NOMO-1 treated with DMSO at 0.1 percent for 48 hours (cell line): ENCODE results near the gene SFN.
"Not testable (repeated sequence)": the region's sequence is repeated elsewhere in the genome, so short reads cannot be mapped to it uniquely, and the experiment has no call there.

Experiments
- DNase-seq: peaks from one replicate; lab custom pipeline; 2025; ENCODE audit not compliant: unreplicated experiment; lab: John Stamatoyannopoulos, UW

SFN gene

GRCh38 chr1:26862781-26863684, at the start of gene SFN:
Gene SFN (plus strand): TSS chr1:26863149. CDS start chr1:26863213, 64 bp downstream.
- DNase-seq: peak; percentile 28

GRCh38 chr1:26814377-26814776, 48.6 kb upstream of the SFN start:
- DNase-seq: peak; percentile 25

GRCh38 chr1:26814893-26815292, 48.1 kb upstream of the SFN start:
- no peak for DNase-seq

- peak; percentile 99 for DNase-seq
Measured at GRCh38 chr1:26820784-26821269, 42.1 kb upstream of the SFN start.

- no peak for DNase-seq
Measured at GRCh38 chr1:26822737-26823395, 40.1 kb upstream of the SFN start.

- DNase-seq: no peak
Measured at GRCh38 chr1:26824731-26825130, 38.2 kb upstream of the SFN start.

GRCh38 chr1:26826261-26827105, 36.5 kb upstream of the SFN start, which contains the start of gene ZDHHC18:
Gene ZDHHC18 (plus strand): TSS chr1:26826688. CDS start chr1:26826805, 117 bp downstream.
- DNase-seq: peak; percentile 28

GRCh38 chr1:26827106-26827604, 35.8 kb upstream of the SFN start:
- no peak for DNase-seq

GRCh38 chr1:26827663-26828062, 35.3 kb upstream of the SFN start:
- no peak for DNase-seq

GRCh38 chr1:26828411-26828991, 34.4 kb upstream of the SFN start:
- DNase-seq: peak; percentile 73

- no peak for DNase-seq
Measured at GRCh38 chr1:26829184-26829911, 33.6 kb upstream of the SFN start.

GRCh38 chr1:26831059-26831458, 31.9 kb upstream of the SFN start:
- no peak for DNase-seq

GRCh38 chr1:26831546-26832248, 31.3 kb upstream of the SFN start:
- DNase-seq: no peak

- DNase-seq: no peak
Measured at GRCh38 chr1:26832249-26832960, 30.5 kb upstream of the SFN start.

GRCh38 chr1:26833432-26834405, 29.2 kb upstream of the SFN start:
- DNase-seq: peak; percentile 5

GRCh38 chr1:26837665-26838064, 25.3 kb upstream of the SFN start:
- not testable (repeated sequence) for DNase-seq
